G401.6 (cell line): ENCODE results near the gene PTK6.
"Not testable (repeated sequence)": the region's sequence is repeated elsewhere in the genome, so short reads cannot be mapped to it uniquely, and the experiment has no call there.

ENCODE experiments used
- FAIRE-seq: peaks from 2 replicates; lab custom pipeline; 2012; peaks lifted over from hg19 to GRCh38; lab: Jason Lieb, UNC

The PTK6 gene

DNA sequence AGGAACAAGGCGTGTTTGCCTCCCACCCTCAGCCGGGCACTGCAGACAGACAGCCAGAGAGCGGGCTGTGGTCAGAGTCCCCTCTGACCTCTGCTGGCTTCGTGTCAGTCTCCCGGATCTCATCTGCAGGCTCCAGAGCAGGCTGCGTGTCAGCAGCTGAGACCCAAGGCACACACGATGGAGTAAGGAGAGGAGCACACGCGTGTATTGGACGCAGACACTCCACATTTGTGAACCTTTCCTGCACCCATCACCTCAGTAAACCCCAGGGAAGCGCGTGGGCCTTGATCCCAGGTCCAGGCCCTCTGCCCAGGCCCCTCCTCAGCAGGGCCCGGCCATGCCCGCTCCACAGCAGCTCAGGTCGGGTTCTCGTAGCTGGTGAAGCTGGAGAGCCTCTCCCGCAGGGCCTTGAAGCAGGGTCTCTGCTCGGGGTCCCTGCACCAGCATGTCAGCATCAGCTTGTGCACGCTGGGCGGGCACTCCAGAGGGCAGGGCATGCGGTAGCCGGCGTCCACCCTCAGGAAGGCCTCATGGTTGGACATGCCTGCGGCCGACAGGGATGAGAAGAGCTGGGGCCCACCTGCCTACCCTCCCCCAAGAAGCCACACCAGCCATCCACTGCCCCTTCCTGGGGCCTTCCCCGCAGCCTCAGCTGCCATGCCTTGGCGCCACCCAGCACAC lies 7.9 kb downstream of the PTK6 start:
- no peak for FAIRE-seq

DNA sequence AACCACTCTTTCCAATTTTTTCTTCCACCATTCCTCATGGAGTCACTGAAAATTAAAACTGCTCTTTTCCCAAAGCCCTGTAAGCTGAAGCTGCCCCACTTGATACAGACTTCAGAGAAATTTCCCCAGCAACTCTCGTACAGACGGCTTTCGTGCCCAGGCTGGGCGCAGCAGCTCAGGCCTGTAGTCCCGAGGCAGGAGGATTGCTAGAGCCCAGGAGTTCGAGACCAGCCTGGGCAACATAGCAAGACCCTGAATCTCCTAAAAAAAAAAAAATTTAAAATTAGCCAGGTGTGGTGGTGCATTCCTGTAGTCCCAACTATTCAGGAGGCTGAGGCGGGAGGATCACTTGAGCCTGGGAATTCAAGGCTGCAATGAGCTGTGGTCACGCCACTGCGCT lies 10.0 kb downstream of the PTK6 start:
- FAIRE-seq = no peak

DNA sequence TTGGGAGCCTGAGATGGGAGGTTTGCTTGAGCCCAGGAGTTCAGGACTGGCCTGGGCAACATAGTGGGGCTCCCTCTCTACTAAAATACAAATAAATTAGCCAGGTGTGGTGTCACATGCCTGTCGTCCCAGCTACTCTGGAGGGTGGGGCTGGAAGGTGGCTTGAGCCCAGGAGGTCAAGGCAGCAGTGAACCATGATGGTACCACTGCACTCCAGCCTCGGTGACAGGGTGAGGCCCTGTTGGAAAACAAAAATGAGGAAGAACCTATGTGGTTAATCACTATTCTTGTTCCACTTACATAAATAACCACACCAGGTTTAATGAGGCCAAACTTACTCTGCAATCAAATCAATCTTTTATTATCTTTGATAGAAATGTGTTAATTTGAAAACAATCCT lies 11.2 kb downstream of the PTK6 start:
- FAIRE-seq = no peak

DNA sequence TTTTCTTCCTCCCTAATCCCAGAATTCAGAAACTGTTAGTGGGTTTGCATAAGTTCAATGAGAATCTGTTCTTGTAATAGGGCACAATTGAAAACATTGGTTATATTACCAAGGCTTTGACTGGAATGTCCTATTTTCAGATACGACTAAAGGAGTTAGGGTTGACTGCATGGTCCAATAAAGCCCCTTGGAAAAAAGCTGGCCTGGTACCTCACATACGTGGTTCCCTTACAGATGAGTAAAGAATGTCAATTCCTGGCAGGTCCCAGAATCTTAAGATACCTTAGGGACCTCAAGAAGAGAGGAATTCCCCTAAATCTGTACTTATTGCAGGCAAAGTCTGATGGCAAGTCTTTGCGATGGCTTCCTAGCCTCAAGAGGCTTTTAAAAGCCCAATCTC lies 12.0 kb downstream of the PTK6 start:
- FAIRE-seq = no peak

DNA sequence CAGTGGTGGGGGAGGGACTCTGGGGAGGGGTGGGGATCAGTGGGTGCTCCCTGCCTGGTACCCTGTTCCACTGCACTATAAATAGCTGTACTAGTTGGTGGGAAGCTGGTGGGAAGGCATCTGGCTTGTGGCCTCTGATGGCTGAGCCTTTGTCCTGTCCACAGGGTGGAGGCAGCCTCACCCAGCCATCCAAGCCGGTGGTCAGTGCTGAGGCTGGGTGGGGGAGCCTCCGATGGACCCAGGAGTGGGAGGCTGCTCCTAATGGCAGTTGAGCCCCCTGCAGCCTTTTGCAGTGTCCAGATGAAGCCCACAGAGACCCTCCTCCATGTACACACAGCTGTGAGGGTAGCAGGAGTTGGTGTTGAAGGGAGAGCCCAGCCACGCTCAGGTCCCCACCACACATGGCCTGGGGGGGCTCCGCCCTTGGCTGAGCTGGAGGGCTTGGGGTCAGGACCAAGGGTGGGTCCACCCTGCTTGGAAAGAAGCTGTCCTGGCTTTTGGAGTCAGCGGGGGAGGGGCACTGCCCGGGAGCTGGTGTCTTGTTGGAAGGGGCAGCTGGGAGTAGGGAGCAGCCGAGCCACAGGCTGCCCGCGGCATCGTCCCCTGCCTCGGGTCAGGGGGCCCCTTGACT lies 14.1 kb downstream of the PTK6 start:
- no peak for FAIRE-seq

DNA sequence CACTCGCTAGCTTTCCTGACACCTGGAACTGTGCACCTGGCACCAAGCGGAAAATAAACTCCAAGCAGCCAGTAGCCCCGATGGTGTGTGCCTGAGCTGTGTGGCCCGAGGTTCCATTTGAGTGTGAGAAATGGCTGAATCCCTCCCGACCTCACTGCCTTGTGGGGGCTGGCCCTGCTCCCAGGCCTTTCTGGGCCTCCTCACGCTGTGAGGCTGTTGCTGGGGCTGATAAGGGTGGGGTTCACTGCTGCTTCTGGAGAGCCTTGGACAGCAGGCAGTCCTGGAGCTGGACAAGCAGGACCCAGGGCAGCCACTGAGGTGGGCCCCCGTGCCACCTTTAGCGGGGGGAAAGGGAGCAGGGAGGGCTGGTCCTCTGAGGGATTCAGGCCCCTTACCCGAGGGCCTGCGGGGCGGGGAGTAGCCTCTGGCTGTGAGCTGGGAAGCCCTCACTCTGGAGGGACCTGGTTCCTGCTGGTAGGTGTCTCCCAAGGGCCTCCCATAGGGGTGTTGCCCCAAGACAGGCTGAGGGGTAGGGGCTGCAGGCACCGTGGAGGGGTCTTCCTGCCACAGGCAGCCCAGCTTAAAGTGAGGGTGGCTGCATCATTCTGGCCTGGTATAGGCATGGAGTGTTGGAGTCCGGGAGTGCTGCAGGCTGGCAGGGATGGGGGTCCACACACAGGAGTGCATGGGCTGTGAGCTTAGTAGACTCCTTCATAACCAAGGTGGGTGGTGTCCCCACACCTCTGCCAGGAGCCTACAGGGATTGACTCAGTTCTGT lies 14.9 kb downstream of the PTK6 start:
- no peak for FAIRE-seq

DNA sequence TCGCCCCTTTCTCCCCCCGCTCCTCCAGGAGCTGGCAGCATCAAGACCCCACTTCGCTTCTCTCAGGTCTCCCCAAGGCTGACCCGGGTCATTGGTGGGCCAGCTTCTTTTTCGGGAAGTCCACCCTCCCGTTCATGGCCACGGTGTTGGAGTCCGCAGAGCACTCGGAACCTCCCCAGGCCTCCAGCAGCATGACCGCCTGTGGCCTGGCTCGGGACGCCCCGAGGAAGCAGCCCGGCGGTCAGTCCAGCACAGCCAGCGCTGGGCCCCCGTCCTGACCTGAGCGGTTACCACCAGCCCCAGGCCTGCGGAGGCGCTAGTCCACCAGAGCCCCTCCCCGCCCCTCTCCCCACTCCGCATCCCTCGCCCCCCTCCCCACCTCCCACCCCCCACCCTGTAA lies 15.6 kb downstream of the PTK6 start:
- no peak for FAIRE-seq

DNA sequence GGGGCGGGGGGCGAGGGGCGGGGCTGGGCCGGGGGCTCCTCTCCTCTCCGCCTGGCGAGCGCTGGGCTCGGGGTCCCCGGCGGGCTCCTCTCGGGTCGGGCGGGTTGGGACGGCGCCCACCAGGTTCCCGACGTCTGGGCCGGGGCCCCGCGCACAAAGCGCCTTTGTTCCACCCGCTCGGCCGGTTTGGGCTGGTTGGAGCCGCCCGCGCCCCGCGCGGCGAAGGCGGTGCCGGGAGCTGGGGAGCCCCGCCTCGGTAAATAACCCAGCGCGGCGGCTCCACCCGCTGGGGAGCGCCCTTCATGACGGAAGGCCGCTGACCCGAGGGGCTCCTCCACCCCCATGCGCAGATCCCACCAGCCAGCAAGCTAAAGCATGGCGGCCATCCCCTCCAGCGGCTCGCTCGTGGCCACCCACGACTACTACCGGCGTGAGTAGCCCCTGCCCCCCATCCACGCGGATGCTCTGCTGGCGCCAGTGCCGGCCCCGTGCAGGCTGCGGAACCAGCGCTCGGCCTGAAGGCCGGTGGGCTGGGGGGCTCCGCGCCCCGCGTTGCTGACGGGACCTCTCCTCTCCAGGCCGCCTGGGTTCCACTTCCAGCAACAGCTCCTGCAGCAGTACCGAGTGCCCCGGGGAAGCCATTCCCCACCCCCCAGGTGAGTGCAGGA lies 16.1 kb downstream of the PTK6 start:
- no peak for FAIRE-seq

DNA sequence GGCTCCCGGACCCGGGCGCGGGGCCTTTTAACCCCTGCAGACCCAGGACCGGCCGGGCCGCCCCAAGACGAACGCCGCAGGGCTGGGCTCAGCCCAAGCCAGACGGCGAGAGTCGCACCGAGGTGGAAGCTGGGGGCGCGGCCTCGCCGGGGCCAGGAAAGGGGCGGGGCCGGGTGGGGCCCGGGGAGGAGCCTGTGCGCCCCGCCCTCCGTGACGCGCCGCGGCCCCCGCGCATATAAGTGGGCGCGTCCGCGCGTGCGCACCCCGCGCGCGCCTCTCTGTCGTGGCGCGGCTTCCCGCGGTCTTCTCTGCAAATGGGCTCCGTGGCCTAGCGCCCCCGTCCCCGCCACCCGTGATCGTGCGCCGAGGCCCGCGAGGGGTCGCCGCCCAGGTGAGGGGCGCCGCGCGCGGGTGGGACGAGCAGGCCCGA lies 16.7 kb downstream of the PTK6 start, which contains the start of gene PPDPF:
PPDPF (plus strand) TSS at position 262 of the 430 bp plus-strand sequence. CDS start 544 bp downstream, outside the sequence.
- no peak for FAIRE-seq

DNA sequence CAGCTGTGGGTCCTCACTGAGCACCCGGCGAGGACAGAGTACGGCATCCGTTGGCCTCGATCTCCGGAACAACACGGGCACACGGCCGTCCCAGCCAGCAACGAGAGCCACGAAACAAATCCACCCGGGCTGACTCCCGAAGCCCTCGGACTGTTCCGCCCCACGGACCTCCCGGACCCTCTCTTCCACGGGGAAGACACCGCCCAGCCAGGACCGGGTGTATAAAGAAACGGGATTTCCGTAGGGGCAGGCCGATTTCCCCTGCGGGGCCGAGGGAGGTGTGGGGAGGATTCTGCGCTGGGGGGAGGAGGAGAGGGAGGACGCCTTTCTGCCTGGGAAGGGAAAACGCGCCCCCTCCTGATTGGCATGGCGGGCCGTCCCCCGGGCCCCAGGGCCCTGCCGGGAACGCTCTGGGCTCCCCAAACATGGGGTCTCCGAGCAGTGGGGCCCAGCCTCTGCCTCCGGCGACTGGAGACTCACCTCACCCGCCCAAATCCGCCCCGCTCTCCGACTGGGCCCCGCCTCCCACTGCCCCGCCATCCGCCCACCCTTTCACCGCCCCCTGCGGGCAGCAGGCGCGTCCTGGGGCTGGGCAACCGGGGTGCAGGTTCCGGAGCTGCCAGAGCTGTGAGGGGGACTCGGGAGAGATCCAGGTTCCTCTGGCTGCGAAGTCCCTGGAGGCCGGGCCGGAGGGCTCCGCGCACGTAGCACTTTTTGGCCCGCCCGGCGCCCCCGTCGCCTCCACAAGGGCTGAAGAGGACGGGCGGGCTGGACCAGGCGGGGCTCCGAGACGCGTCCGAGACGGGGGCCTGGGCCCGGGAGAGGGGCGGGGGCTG lies 17.3 kb downstream of the PTK6 start:
- FAIRE-seq = no peak

DNA sequence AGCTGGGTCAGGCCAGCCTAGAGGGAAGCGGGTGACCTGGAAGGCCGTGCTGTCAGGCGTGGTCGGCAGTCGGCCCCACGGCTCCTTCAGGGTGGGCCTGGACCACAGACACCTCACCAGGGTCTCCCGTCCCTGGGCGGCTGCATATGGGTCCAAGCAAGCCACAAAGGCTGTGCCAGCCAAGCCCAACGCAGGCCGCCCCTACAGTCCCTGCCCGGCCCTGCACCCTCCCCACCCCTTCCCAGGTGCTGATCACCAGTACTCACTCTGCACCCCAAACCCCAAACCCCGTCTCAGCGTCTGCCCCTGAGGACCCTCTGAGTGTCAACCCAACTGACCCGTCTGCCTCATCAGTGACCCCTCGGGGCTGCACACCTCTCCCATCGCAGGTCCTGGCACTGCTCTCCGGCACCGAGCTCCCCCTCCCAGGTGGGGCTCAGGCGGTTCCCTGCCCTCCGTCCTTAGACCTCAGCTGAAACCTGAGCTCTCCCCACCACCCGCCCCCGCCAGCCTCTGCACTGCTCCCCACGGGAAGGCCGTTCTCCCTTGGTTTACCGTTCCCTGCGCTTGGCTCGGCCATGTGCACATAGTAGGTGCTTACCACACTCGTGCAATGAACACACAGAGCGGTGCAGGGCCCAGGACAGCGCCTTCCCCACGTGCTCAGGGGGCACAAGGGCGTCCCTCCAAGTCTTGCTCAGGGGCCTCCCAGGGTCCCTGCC lies 18.1 kb downstream of the PTK6 start:
- FAIRE-seq = no peak

DNA sequence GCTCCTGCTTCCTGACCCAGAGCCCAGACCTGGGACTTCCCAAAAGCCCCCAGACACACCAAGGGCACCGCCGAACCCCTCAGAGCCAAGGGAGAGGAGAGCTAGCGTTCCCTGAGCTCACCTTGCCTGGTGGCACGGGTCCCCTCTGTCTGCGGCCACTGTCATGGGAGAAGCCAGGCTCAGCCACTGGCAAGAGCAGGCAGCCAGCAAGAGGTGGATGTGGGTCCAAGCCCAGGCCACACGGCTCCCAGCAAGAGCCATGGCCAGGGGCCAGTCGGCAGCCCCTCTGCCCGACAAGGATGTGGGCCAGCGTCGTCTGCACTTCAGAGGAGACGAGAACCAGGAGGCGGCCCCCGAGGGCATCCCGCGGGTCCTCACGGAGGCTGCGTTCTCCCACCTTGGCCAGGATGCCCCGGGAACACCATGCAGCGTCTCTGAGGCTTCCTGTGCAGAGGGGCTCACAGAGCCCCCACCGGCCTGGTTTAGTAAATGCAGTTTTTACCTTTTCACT lies 18.8 kb downstream of the PTK6 start:
- FAIRE-seq = no peak

DNA sequence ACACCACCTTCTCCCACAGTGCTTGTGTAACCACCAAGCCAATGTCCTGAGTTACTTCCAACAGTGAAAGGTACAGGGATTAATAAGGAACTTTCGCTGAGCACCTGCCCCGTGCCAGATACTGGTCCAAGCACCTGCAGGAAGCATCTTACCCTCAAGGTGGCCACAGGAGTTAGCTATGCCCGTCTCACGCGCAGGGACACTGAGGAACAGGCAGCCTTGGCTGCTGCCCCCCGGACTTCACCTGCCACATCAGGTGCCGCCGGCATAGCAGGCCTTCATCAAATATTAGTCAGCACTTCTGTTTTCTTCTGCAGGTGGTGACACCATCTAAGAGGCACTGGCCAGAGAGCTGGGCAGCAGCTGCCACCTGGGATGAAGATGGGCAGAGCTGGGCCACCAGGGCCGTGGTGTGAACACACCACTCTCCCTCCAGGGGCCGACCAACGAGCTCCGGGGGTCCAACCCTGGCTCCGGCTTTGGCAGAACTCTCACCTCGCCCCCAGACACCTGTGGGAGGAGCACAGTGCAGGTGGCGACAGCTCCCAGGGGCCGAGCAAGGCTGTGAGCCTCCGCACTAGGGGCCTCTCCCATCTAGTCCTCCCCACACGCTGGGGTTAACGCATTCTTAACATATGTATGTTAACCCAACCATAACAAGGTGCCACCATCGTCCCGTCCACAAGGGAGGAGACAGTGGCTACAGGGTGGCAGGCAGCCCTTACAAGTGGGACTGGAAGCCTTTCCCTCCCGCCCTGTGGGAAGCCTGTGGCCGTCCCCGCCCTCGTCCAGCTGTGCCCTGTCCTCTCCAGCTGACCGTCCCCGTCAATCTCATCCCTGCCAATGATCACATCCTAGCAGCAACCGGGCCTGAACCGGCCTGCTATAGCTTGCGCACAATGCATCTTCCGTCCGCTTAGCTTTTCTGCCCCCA lies 19.5 kb downstream of the PTK6 start:
- FAIRE-seq = no peak

DNA sequence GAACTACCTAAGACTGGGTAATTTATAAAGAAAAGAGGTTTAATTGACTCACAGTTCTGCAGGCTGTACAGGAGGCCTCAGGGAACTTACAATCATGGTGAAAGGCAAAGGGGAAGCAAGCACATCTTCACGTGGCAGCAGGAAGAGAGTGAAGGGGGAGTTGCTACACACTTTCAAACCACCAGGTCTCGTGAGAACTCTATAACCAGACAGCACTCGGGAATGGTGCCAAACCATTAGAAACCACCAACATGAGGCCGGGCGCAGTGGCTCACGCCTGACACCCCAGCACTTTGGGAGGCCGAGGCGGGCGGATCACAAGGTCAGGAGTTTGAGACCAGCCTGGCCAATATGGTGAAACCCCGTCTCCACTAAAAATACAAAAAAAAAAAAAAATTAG lies 22.7 kb downstream of the PTK6 start:
- FAIRE-seq = not testable (repeated sequence)

DNA sequence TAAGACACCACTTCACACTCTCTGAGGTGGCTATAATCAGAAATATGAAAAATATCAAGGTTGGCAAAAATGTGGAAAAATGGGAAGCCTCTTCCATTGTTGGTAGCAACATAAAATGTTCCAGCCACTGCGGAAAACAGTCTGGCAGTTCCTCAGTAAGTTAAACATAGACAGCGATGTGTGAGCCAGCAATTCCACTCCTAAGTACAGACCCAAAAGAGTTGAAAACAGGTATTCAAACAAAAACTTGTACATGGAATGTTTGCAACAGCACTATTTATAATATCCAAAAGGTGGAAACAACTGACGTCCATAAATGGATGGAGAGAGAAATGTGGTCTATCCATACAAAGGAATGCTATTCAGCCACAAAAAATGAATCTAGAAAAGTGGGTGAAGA lies 24.0 kb downstream of the PTK6 start:
- FAIRE-seq = no peak

DNA sequence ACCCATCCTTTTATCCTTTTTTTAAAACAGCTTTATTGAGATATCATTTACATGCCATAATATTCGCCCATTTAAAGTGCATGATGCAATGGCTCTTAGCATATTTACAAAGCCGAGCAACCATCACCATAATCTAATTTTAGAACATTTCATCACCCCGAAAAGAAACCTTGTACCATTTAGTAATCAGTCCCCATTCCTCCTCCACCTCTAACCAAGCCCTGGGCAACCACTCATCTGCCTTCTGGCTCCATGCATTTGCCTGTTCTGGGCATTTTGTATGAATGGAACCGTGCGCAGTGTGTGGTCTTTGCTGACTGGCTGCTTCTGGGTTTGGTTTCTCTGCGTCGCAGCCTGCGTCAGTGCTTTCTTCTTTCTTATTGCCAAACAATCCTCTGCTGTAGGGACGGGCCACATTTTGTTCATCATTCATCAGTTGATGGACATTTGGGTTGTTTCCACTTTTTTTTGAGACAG lies 28.1 kb downstream of the PTK6 start:
- FAIRE-seq = no peak

DNA sequence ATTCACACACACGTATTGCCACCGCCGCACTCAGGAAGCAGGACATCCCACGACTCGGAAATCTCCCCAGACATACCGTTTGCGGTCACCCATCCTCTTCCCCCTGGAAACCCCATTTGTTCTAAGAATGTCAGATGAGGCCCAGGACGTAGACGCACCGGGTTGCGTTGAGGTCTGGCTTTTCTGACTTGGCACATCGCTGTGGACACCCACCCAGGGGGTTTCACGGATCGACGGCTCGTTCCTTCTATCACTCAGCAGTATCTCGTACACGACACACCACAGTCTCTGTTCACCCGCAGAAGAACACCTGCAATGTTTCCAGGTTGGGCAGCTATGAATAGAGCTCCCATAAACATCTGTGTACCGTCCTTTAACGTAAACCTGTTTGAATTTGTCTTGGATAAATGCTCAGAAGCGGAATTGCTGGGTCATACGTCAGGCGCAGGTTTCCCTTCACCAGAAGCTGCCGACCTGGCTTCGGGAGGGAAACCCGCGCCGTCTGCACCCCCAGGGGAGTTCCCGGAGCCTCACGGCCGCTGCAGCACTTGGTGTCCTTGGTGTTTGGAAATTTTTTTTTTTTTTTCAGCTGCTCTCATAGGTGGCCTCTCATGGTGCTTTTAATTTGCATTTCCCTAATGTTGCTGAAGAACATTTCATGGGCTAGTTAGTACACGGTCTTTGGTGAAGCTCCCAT lies 29.0 kb downstream of the PTK6 start:
- FAIRE-seq = no peak

DNA sequence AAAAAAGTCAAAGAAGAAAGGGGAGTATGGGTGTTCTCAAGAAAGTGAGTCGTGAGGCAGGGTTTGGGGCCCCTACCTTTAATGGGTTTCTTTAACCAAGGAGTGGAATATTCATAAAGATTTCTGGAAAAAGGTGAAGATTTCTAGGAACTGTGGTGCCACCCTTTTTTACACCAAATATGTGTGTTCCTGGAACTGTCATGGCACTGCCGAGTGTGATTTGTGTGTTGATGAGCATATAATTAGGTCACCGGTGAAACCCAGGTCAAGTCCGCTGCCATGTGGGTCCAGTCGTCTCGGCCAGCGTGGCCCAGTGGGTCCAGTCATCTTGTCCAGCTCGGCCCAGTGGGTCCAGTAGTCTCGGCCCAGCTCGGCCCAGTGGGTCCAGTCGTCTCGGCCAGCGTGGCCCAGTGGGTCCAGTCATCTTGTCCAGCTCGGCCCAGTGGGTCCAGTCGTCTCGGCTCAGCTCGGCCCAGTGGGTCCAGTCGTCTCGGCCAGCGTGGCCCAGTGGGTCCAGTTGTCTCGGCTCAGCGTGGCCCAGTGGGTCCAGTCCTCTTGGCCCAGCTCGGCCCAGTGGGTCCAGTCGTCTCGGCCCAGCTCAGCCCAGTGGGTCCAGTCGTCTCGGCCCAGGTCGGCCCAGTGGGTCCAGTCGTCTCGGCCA lies 30.0 kb downstream of the PTK6 start:
- no peak for FAIRE-seq

DNA sequence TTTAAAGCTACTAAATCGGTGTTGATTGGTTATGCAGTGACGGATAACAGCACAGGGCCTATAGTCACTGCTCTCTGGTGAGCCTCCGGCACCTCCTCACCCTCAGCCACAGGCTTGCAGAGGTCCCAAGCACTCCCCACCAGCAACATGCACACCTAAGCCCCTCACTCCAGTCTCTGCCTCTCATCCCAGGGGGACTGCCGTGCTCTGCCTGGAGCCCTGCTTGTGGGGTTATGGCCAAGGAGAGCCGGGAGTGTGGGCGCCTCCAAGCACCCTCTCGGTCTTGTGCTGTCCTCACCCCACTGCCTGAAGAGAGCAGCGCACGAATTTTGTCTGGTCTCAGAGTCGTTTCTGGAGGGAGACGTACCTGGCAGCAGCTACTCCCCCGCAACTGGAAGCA lies 31.5 kb downstream of the PTK6 start:
- FAIRE-seq = no peak
